OCI-LY1 (cell line): ENCODE results near the gene OR9Q1.

Source experiments
- H2AFZ ChIP-seq: fragments of 200-600 bp; sonication (generic), shearing (Covaris generic); 2 replicates; pipeline ENCODE4 v1.6.0; 2014; ENCODE audit warnings: antibody characterized with exemption, mild to moderate bottlenecking, low read length
- H3F3A ChIP-seq: fragments of 200-600 bp; sonication (generic), shearing (Covaris generic); 2 replicates; pipeline ENCODE4 v1.6.0; 2014; ENCODE audit warnings: mild to moderate bottlenecking, antibody characterized with exemption, low read length, moderate library complexity; ENCODE audit not compliant: insufficient read depth
- H3K27ac ChIP-seq: fragments of 200-600 bp; sonication (generic); 2 replicates; pipeline ENCODE4 v1.5.1; 2014; ENCODE audit warnings: low read length, mixed run types, mild to moderate bottlenecking, low read depth; ENCODE audit not compliant: poor library complexity, severe bottlenecking
- H3K27me3 ChIP-seq: fragments of 200-600 bp; sonication (generic); 2 replicates; pipeline ENCODE4 v1.6.0; 2014; ENCODE audit warnings: antibody characterized with exemption, mild to moderate bottlenecking, low read length, moderate library complexity; ENCODE audit not compliant: insufficient read depth
- H3K36me3 ChIP-seq: fragments of 200-600 bp; sonication (generic); 2 replicates; pipeline ENCODE4 v1.6.1; 2014; ENCODE audit warnings: mild to moderate bottlenecking, antibody characterized with exemption, low read length, moderate library complexity, mixed read lengths; ENCODE audit not compliant: insufficient read depth
- H3K4me1 ChIP-seq: fragments of 200-600 bp; sonication (generic); 2 replicates; pipeline ENCODE4 v1.5.1; 2014; ENCODE audit warnings: mild to moderate bottlenecking, low read length, moderate library complexity; ENCODE audit not compliant: insufficient read depth, severe bottlenecking
- H3K4me2 ChIP-seq: fragments of 200-600 bp; sonication (generic), shearing (Covaris generic); 2 replicates; pipeline ENCODE4 v1.6.1; 2014; ENCODE audit warnings: low read length
- H3K4me3 ChIP-seq: fragments of 200-600 bp; sonication (generic); 2 replicates; pipeline ENCODE4 v1.5.1; 2014; ENCODE audit warnings: low read length, low read depth, mild to moderate bottlenecking, mixed read lengths; ENCODE audit not compliant: poor library complexity, severe bottlenecking
- H3K79me2 ChIP-seq: fragments of 200-600 bp; shearing (Covaris generic); 2 replicates; pipeline ENCODE4 v1.6.1; 2016; ENCODE audit warnings: mixed run types, low read length, mixed read lengths; ENCODE audit not compliant: insufficient read depth
- H3K9ac ChIP-seq: fragments of 200-600 bp; sonication (generic), shearing (Covaris generic); 2 replicates; pipeline ENCODE4 v1.6.1; 2014; ENCODE audit warnings: mild to moderate bottlenecking, low read length, mixed read lengths
- H3K9me2 ChIP-seq: fragments of 200-600 bp; sonication (generic), shearing (Covaris generic); 2 replicates; pipeline ENCODE4 v1.6.1; 2014; ENCODE audit warnings: low read depth, mild to moderate bottlenecking, low read length, mixed read lengths
- H3K9me3 ChIP-seq: fragments of 200-600 bp; shearing (Covaris generic); 2 replicates; pipeline ENCODE4 v1.6.1; 2014; ENCODE audit warnings: low read length, mixed read lengths
- H4K20me1 ChIP-seq: fragments of 200-600 bp; sonication (generic), shearing (Covaris generic); 2 replicates; pipeline ENCODE4 v1.6.0; 2016; ENCODE audit warnings: mild to moderate bottlenecking, low read length; ENCODE audit not compliant: insufficient read depth
- CTCF ChIP-seq: fragments of 200-600 bp; sonication (generic), shearing (Covaris generic); IDR thresholded peaks from 2 replicates; pipeline ENCODE4 v1.5.1; 2017; ENCODE audit warnings: mild to moderate bottlenecking, antibody characterized with exemption, low read length, moderate library complexity, mixed read lengths
- EZH2 ChIP-seq: fragments of 200-600 bp; sonication (generic), shearing (Covaris generic); IDR thresholded peaks from 2 replicates; pipeline ENCODE4 v1.8.0; 2017; ENCODE audit warnings: borderline replicate concordance, mixed run types, mild to moderate bottlenecking, antibody characterized with exemption, low read length, moderate library complexity, mixed read lengths

OR9Q1 gene

GRCh38 chr11:58060535-58060934, 36.9 kb downstream of the OR9Q1 start:
- Histone ChIP-seq H3K4me2 (no peak overlapping the region), H3K9ac (no peak overlapping the region), H3K36me3 (no peaks in the 10 kb centered on the region), H3K4me3 (no peak overlapping the region), H3K27ac (no peak overlapping the region), H3K9me2 (no peaks in the 10 kb centered on the region), H2AFZ (no peak overlapping the region), H3F3A (no peaks in the 10 kb centered on the region), H3K4me1 (no peaks in the 10 kb centered on the region), H4K20me1 (no peaks in the 10 kb centered on the region), H3K79me2 (no peaks in the 10 kb centered on the region), H3K27me3 (no peaks in the 10 kb centered on the region), H3K9me3 (no peaks in the 10 kb centered on the region)
- TF ChIP-seq EZH2: no peak
- TF ChIP-seq CTCF: no peak

GRCh38 chr11:58060939-58061672, 37.4 kb downstream of the OR9Q1 start:
- Histone ChIP-seq H3K9ac (no peak overlapping the region), H3K4me3 (no peak overlapping the region), H3K79me2 (no peaks in the 10 kb centered on the region), H3K9me2 (no peaks in the 10 kb centered on the region), H3F3A (no peaks in the 10 kb centered on the region), H3K36me3 (no peaks in the 10 kb centered on the region), H3K4me1 (no peaks in the 10 kb centered on the region), H4K20me1 (no peaks in the 10 kb centered on the region), H3K27me3 (no peaks in the 10 kb centered on the region), H3K9me3 (no peaks in the 10 kb centered on the region), H3K27ac (no peak overlapping the region), H2AFZ (no peak overlapping the region), H3K4me2 (no peak overlapping the region)
- no peak for TF ChIP-seq CTCF
- TF ChIP-seq EZH2: no peak

GRCh38 chr11:58061813-58062212, 38.1 kb downstream of the OR9Q1 start:
- Histone ChIP-seq H3K9ac (no peak overlapping the region), H4K20me1 (no peaks in the 10 kb centered on the region), H3K27ac (no peak overlapping the region), H3K9me3 (no peaks in the 10 kb centered on the region), H3K4me1 (no peaks in the 10 kb centered on the region), H3F3A (no peaks in the 10 kb centered on the region), H3K4me3 (no peak overlapping the region), H3K79me2 (no peaks in the 10 kb centered on the region), H3K36me3 (no peaks in the 10 kb centered on the region), H3K4me2 (no peak overlapping the region), H3K9me2 (no peaks in the 10 kb centered on the region), H2AFZ (no peak overlapping the region), H3K27me3 (no peaks in the 10 kb centered on the region)
- TF ChIP-seq EZH2 (no peak), CTCF (no peak)
